Measurements from ENCODE around the gene HAUS1. TPM values are rescaled to one million over a fixed set of nuclear protein-coding genes. Genes with fewer than 3 reads are reported as not detected.

The HAUS1 gene
- total RNA-seq, 5 donors from 2014 or later (not counting 1 experiment from before 2014, with no cell fraction given) = 16.3 to 23.2 (median 20.6) TPM

- ChIA-PET CTCF (no interaction called here), POLR2A (interaction anchor here in 1 of 2 donors (0.6 kb wide), 1 partner anchor 29 kb away, joined by 3 read pairs; no protein-coding TSS in a partner anchor)
- Histone ChIP-seq H3K9me3 (no peaks in the 10 kb centered on the region), H3K27me3 (replicated peaks in 1 of 2; ENCODE audit: control insufficient read depth in 2 of 2, extremely low read depth in 1 of 2, insufficient read depth in 2 of 2, low read length in 1 of 2) (no peaks in the 10 kb centered on the region), H3K4me1 (ENCODE audit: control insufficient read depth in 1 of 2, extremely low read depth in 1 of 2, insufficient read depth in 2 of 2, low read length in 2 of 2) (peaks cover 9 to 13% of the 10 kb centered on the region in 2 experiments), H3K36me3 (ENCODE audit: control insufficient read depth in 2 of 2, extremely low read depth in 1 of 2, insufficient read depth in 1 of 2, low read length in 1 of 2) (no peaks in the 10 kb centered on the region), H3K4me3 (ENCODE audit: control insufficient read depth in 1 of 2, extremely low read depth in 1 of 2, low read length in 1 of 2) (no peak overlapping the region), H3K27ac (ENCODE audit: low read length) (no peak overlapping the region)
- ATAC-seq (replicated peaks in 1 of 4) (no peak), DNase-seq (no peak)
- Mint-ChIP-seq H3K27me3 (no peaks in the 10 kb centered on the region), H3K27ac (peak overlapping the region in 1 of 2 donors; percentile 48), H3K9me3 (no peaks in the 10 kb centered on the region), H3K4me3 (no peak overlapping the region), H3K4me1 (peaks cover 12 to 28% (median 21%) of the 10 kb centered on the region in 3 donors), H3K36me3 (no peaks in the 10 kb centered on the region)
- WGBS (ENCODE audit: insufficient coverage) = 87% methylated on average over 3 of the region's 6 CpGs
Measured at GRCh38 chr18:46169464-46169941, 65.3 kb downstream of the HAUS1 start.

GRCh38 chr18:46171331-46171730 is 67.1 kb downstream of the HAUS1 start:
- 90% methylated on average over 3 of the region's 4 CpGs for WGBS (ENCODE audit: insufficient coverage)
- peaks cover 3% of the 10 kb centered on the region for H3K36me3 Mint-ChIP-seq

GRCh38 chr18:46173393-46174341 is 69.5 kb downstream of the HAUS1 start:
- Mint-ChIP-seq H3K27me3 (no peaks in the 10 kb centered on the region), H3K4me3 (peak overlapping the region; percentile 98 to 99 (median 99)), H3K36me3 (peaks cover 3% of the 10 kb centered on the region), H3K27ac (peak overlapping the region; percentile 96 to 99), H3K4me1 (peaks cover 36 to 52% (median 37%) of the 10 kb centered on the region in 3 donors), H3K9me3 (no peaks in the 10 kb centered on the region)
- CTCF ChIA-PET = interaction anchor here (0.5 to 3.2 kb wide), 51 partner anchors 8 to 497 kb away, joined by 3 to 42 read pairs (median 4); partner anchors contain the start of gene HAUS1 (in 1 of the 2)
- ATAC-seq (replicated peaks in 1 of 4) (peak; percentile 90 to 95 (median 92)), DNase-seq (peak; percentile 86 to 95 (median 92))
- Histone ChIP-seq H3K27ac (ENCODE audit: low read length) (peak overlapping the region; percentile 81), H3K4me3 (ENCODE audit: control insufficient read depth in 1 of 2, extremely low read depth in 1 of 2, low read length in 1 of 2) (peak overlapping the region; percentile 100), H3K9me3 (no peaks in the 10 kb centered on the region), H3K36me3 (ENCODE audit: control insufficient read depth in 2 of 2, extremely low read depth in 1 of 2, insufficient read depth in 1 of 2, low read length in 1 of 2) (no peaks in the 10 kb centered on the region), H3K27me3 (replicated peaks in 1 of 2; ENCODE audit: control insufficient read depth in 2 of 2, extremely low read depth in 1 of 2, insufficient read depth in 2 of 2, low read length in 1 of 2) (no peaks in the 10 kb centered on the region), H3K4me1 (ENCODE audit: control insufficient read depth in 1 of 2, extremely low read depth in 1 of 2, insufficient read depth in 2 of 2, low read length in 2 of 2) (peaks cover 11 to 39% of the 10 kb centered on the region in 2 experiments)
- POLR2A ChIA-PET = interaction anchor here in 1 of 2 donors (1.0 to 1.5 kb wide), 2 partner anchors 75 to 107 kb away, joined by 3 to 5 read pairs; no protein-coding TSS in a partner anchor
- WGBS (ENCODE audit: insufficient coverage) = under 1% methylated on average over 93 of the region's 95 CpGs

More at GRCh38 chr18:46171331-46171730, 67.1 kb downstream of the HAUS1 start:
- Mint-ChIP-seq H3K27me3 (no peaks in the 10 kb centered on the region), H3K4me3 (peak overlapping the region in 2 of 3 donors; percentile 14 to 31), H3K4me1 (peaks cover 28 to 44% (median 33%) of the 10 kb centered on the region in 3 donors), H3K27ac (peak overlapping the region in 1 of 2 donors; percentile 2), H3K9me3 (no peaks in the 10 kb centered on the region)
- Histone ChIP-seq H3K27ac (ENCODE audit: low read length) (no peak overlapping the region), H3K36me3 (ENCODE audit: control insufficient read depth in 2 of 2, extremely low read depth in 1 of 2, insufficient read depth in 1 of 2, low read length in 1 of 2) (no peaks in the 10 kb centered on the region), H3K27me3 (replicated peaks in 1 of 2; ENCODE audit: control insufficient read depth in 2 of 2, extremely low read depth in 1 of 2, insufficient read depth in 2 of 2, low read length in 1 of 2) (no peaks in the 10 kb centered on the region), H3K9me3 (no peaks in the 10 kb centered on the region), H3K4me3 (ENCODE audit: control insufficient read depth in 1 of 2, extremely low read depth in 1 of 2, low read length in 1 of 2) (no peak overlapping the region), H3K4me1 (ENCODE audit: control insufficient read depth in 1 of 2, extremely low read depth in 1 of 2, insufficient read depth in 2 of 2, low read length in 2 of 2) (peaks cover 17 to 24% of the 10 kb centered on the region in 2 experiments)
- no peak for ATAC-seq (replicated peaks in 1 of 4)
- DNase-seq = no peak
- POLR2A ChIA-PET = no interaction called here
- CTCF ChIA-PET = interaction anchor here in 1 of 2 donors (0.6 to 3.2 kb wide), 3 partner anchors 12 to 487 kb away, joined by 3 to 24 read pairs (median 6); no protein-coding TSS in a partner anchor

GRCh38 chr18:46174342-46175041 is 70.3 kb downstream of the HAUS1 start:
- H3K27ac Mint-ChIP-seq = peak overlapping the region; percentile 39 to 78
- peaks cover 6% of the 10 kb centered on the region for H3K36me3 Mint-ChIP-seq
- H3K4me3 ChIP-seq (ENCODE audit: control insufficient read depth in 1 of 2, extremely low read depth in 1 of 2, low read length in 1 of 2) = peak overlapping the region; percentile 100
- ChIA-PET CTCF (interaction anchor here (0.7 to 3.2 kb wide), 18 partner anchors 11 to 1719 kb away, joined by 3 to 42 read pairs (median 6); no protein-coding TSS in a partner anchor), POLR2A (interaction anchor here (0.6 to 0.7 kb wide), 2 partner anchors 17 to 38 kb away, joined by 3 to 4 read pairs; no protein-coding TSS in a partner anchor)
- peak overlapping the region; percentile 81 for H3K27ac ChIP-seq (ENCODE audit: low read length)
- WGBS (ENCODE audit: insufficient coverage) = under 1% methylated on average over 64 of the region's 67 CpGs
- DNase-seq = peak in 31 of 35 experiments; percentile 1 to 44 (median 17)
- H3K4me1 Mint-ChIP-seq = peaks cover 34 to 49% (median 42%) of the 10 kb centered on the region in 3 donors
- peaks cover 11 to 46% of the 10 kb centered on the region in 2 experiments for H3K4me1 ChIP-seq (ENCODE audit: control insufficient read depth in 1 of 2, extremely low read depth in 1 of 2, insufficient read depth in 2 of 2, low read length in 2 of 2)
- ATAC-seq (replicated peaks in 1 of 4) = peak in 2 of 4 experiments; percentile 2 to 11
- no peaks in the 10 kb centered on the region for H3K36me3 ChIP-seq (ENCODE audit: control insufficient read depth in 2 of 2, extremely low read depth in 1 of 2, insufficient read depth in 1 of 2, low read length in 1 of 2)
- H3K9me3 ChIP-seq = no peaks in the 10 kb centered on the region
- H3K4me3 Mint-ChIP-seq = peak overlapping the region; percentile 98 to 99 (median 99)
- H3K9me3 Mint-ChIP-seq = no peaks in the 10 kb centered on the region
- H3K27me3 ChIP-seq (replicated peaks in 1 of 2; ENCODE audit: control insufficient read depth in 2 of 2, extremely low read depth in 1 of 2, insufficient read depth in 2 of 2, low read length in 1 of 2) = no peaks in the 10 kb centered on the region
- H3K27me3 Mint-ChIP-seq = no peaks in the 10 kb centered on the region

GRCh38 chr18:46176001-46176400 is 71.8 kb downstream of the HAUS1 start:
- Mint-ChIP-seq H3K27me3 (no peaks in the 10 kb centered on the region), H3K36me3 (peaks cover 6% of the 10 kb centered on the region), H3K9me3 (no peaks in the 10 kb centered on the region), H3K27ac (peak overlapping the region in 1 of 2 donors; percentile 28), H3K4me3 (peak overlapping the region; percentile 98 to 99 (median 99)), H3K4me1 (peaks cover 48 to 63% (median 57%) of the 10 kb centered on the region in 3 donors)
- H3K27ac ChIP-seq (ENCODE audit: low read length) = no peak overlapping the region
- no peaks in the 10 kb centered on the region for H3K27me3 ChIP-seq (replicated peaks in 1 of 2; ENCODE audit: control insufficient read depth in 2 of 2, extremely low read depth in 1 of 2, insufficient read depth in 2 of 2, low read length in 1 of 2)
- DNase-seq (no peak), ATAC-seq (replicated peaks in 1 of 4) (no peak)
- ChIA-PET CTCF (interaction anchor here (0.5 to 1.8 kb wide), 6 partner anchors 10 to 1446 kb away, joined by 3 to 10 read pairs (median 5); no protein-coding TSS in a partner anchor), POLR2A (interaction anchor here in 1 of 2 donors (0.6 to 0.7 kb wide), 3 partner anchors 9 to 45 kb away, joined by 3 to 6 read pairs (median 4); no protein-coding TSS in a partner anchor)
- no peaks in the 10 kb centered on the region for H3K9me3 ChIP-seq
- H3K36me3 ChIP-seq (ENCODE audit: control insufficient read depth in 2 of 2, extremely low read depth in 1 of 2, insufficient read depth in 1 of 2, low read length in 1 of 2) = no peaks in the 10 kb centered on the region
- H3K4me1 ChIP-seq (ENCODE audit: control insufficient read depth in 1 of 2, extremely low read depth in 1 of 2, insufficient read depth in 2 of 2, low read length in 2 of 2) = peaks cover 11 to 51% of the 10 kb centered on the region in 2 experiments
- no CpG with 5 or more reads among the region's 3 CpGs for WGBS (ENCODE audit: insufficient coverage)
- no peak overlapping the region for H3K4me3 ChIP-seq (ENCODE audit: control insufficient read depth in 1 of 2, extremely low read depth in 1 of 2, low read length in 1 of 2)
